Adipocyte (in vitro differentiated cells): ENCODE data around the gene CCDC187.

ENCODE experiments used
- DNase-seq: peaks from one replicate; pipeline ENCODE4 v3.0.0-alpha.2; 2015; ENCODE audit warnings: low read depth
- H3K27me3 ChIP-seq: replicated peaks from 2 replicates; pipeline ENCODE4 v1.7.0; 2013; ENCODE audit warnings: mild to moderate bottlenecking, low read length, moderate library complexity; ENCODE audit not compliant: control insufficient read depth, insufficient read depth
- H3K36me3 ChIP-seq: 2 replicates; pipeline ENCODE4 v1.7.0; 2013; ENCODE audit warnings: low read length, mild to moderate bottlenecking, moderate library complexity; ENCODE audit not compliant: control insufficient read depth, insufficient read depth, severe bottlenecking
- H3K4me1 ChIP-seq: 2 replicates; pipeline ENCODE4 v1.7.0; 2013; ENCODE audit warnings: mild to moderate bottlenecking, low read length, moderate library complexity; ENCODE audit not compliant: control insufficient read depth, insufficient read depth
- H3K4me3 ChIP-seq: 2 replicates; pipeline ENCODE4 v1.7.0; 2013; ENCODE audit warnings: mild to moderate bottlenecking, low read length, moderate library complexity
- H3K9ac ChIP-seq: 2 replicates; pipeline ENCODE4 v1.7.0; 2013; ENCODE audit warnings: mild to moderate bottlenecking, low read length, moderate library complexity
- H3K9me3 ChIP-seq: 2 replicates; pipeline ENCODE4 v1.7.0; 2013; ENCODE audit warnings: mild to moderate bottlenecking, low read length, moderate library complexity; ENCODE audit not compliant: control insufficient read depth

CCDC187 gene

GRCh38 chr9:136257381-136258298, 46.3 kb downstream of the CCDC187 start:
- no peak overlapping the region for H3K4me3 ChIP-seq
- peaks cover 14% of the 10 kb centered on the region for H3K4me1 ChIP-seq
- no peaks in the 10 kb centered on the region for H3K9me3 ChIP-seq
- no peaks in the 10 kb centered on the region for H3K36me3 ChIP-seq
- no peak overlapping the region for H3K9ac ChIP-seq
- H3K27me3 ChIP-seq = peaks cover 25% of the 10 kb centered on the region
- DNase-seq = no peak

- no peak for DNase-seq
- Histone ChIP-seq H3K9ac (no peak overlapping the region), H3K36me3 (no peaks in the 10 kb centered on the region), H3K4me3 (no peak overlapping the region), H3K4me1 (peaks cover 14% of the 10 kb centered on the region), H3K27me3 (peaks cover 18% of the 10 kb centered on the region), H3K9me3 (no peaks in the 10 kb centered on the region)
These were observed 47.7 kb downstream of the CCDC187 start for GRCh38 chr9:136255896-136256890.

DNA sequence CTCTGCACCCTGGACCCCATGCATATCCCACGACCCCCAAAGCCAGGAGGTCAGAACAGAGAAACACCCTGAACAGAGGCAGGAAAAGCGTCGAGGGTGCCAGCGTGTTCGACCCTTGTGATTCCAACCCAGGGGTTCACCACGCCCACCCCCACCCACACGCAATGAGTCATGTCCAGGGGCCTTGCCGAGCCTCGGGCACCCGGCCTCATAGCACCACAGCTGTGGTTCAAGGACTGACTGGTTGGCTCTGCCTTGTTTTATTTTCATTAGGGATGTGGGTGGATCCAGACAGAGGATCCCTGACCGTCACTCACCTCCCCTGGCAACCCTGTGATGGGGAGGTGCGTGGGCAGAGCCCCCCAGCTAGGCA, 48.7 kb downstream of the CCDC187 start:
- H3K9me3 ChIP-seq = no peaks in the 10 kb centered on the region
- H3K4me1 ChIP-seq = peaks cover 14% of the 10 kb centered on the region
- H3K27me3 ChIP-seq = peaks cover 18% of the 10 kb centered on the region
- H3K36me3 ChIP-seq = no peaks in the 10 kb centered on the region
- no peak overlapping the region for H3K4me3 ChIP-seq
- DNase-seq = peak; percentile 44
- no peak overlapping the region for H3K9ac ChIP-seq

- Histone ChIP-seq H3K9me3 (no peaks in the 10 kb centered on the region), H3K36me3 (no peaks in the 10 kb centered on the region), H3K9ac (no peak overlapping the region), H3K4me1 (peaks cover 14% of the 10 kb centered on the region), H3K4me3 (no peak overlapping the region), H3K27me3 (peaks cover 23% of the 10 kb centered on the region)
- no peak for DNase-seq
These were observed 49.3 kb downstream of the CCDC187 start for GRCh38 chr9:136254381-136255165.

- H3K9ac ChIP-seq = no peak overlapping the region
- DNase-seq = no peak
- no peak overlapping the region for H3K4me3 ChIP-seq
- peaks cover 29% of the 10 kb centered on the region for H3K27me3 ChIP-seq
- H3K4me1 ChIP-seq = peaks cover 14% of the 10 kb centered on the region
- H3K9me3 ChIP-seq = no peaks in the 10 kb centered on the region
- no peaks in the 10 kb centered on the region for H3K36me3 ChIP-seq
These were observed 50.4 kb downstream of the CCDC187 start for GRCh38 chr9:136253246-136254130.

GRCh38 chr9:136252846-136253245, 51.0 kb downstream of the CCDC187 start:
- peaks cover 14% of the 10 kb centered on the region for H3K4me1 ChIP-seq
- H3K4me3 ChIP-seq = no peak overlapping the region
- no peaks in the 10 kb centered on the region for H3K36me3 ChIP-seq
- peaks cover 32% of the 10 kb centered on the region for H3K27me3 ChIP-seq
- no peaks in the 10 kb centered on the region for H3K9me3 ChIP-seq
- no peak overlapping the region for H3K9ac ChIP-seq
- no peak for DNase-seq

DNA sequence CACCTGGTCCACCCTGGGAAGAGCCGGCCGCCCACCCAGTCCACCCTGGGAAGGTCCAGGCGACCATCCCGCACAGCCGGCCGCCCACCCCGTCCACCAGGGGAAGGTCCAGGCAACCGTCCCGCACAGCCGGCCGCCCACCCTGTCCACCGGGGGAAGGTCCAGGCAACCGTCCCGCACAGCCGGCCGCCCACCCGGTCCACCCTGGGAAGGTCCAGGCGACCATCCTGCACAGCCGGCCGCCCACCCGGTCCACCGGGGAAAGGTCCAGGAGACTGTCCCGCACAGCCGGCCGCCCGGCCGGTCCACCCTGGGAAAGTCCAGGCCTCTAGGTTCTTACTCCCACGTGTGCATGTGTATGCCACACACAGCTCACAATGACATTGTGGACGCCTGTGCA, 51.6 kb downstream of the CCDC187 start:
- Histone ChIP-seq H3K4me1 (peaks cover 14% of the 10 kb centered on the region), H3K9ac (no peak overlapping the region), H3K9me3 (no peaks in the 10 kb centered on the region), H3K4me3 (no peak overlapping the region), H3K36me3 (no peaks in the 10 kb centered on the region), H3K27me3 (peaks cover 38% of the 10 kb centered on the region)
- no peak for DNase-seq

DNA sequence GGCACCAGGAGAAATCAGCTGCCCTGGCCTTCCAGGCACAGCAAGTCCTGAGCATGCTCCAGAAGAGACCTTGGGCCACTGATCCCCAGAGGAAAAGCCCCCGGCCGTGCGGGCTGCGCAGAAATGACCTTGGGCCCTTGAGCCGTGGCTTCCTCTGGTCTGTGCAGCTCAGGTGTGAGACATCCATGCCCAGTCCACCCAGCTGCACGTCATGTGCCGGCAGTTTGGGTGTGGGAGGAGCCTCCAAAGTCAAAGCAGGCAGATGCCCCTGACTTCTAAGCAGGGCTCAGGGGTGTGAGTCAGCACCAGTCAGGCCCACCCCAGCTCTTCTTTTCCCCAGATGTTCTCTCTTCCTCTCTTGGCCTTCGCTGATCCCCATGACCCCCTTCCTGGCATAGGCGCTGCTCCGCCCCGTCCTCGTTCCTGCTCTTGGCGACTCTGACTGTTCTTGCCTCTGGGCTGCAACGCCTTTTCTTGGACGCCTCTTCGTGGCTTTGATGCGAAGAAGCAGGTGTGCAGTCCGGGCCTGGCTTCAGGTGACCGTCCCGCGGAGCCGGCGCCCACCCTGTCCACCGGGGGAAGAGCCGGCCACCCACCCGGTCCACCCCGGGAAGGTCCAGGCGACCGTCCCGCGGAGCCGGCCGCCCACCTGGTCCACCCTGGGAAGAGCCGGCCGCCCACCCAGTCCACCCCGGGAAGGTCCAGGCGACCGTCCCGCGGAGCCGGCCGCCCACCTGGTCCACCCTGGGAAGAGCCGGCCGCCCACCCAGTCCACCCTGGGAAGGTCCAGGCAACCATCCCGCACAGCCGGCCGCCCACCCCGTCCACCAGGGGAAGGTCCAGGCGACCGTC, 52.4 kb downstream of the CCDC187 start:
- Histone ChIP-seq H3K9ac (no peak overlapping the region), H3K36me3 (no peaks in the 10 kb centered on the region), H3K9me3 (no peaks in the 10 kb centered on the region), H3K4me3 (no peak overlapping the region), H3K27me3 (peaks cover 46% of the 10 kb centered on the region), H3K4me1 (peaks cover 14% of the 10 kb centered on the region)
- DNase-seq = no peak

GRCh38 chr9:136250676-136251075, 53.2 kb downstream of the CCDC187 start:
- Histone ChIP-seq H3K4me1 (peaks cover 16% of the 10 kb centered on the region), H3K9ac (no peak overlapping the region), H3K4me3 (no peak overlapping the region), H3K36me3 (no peaks in the 10 kb centered on the region), H3K27me3 (peaks cover 47% of the 10 kb centered on the region), H3K9me3 (no peaks in the 10 kb centered on the region)
- DNase-seq = no peak
